HG03045 (cell line): ENCODE measurements around the gene RAB11B.
"Not testable (repeated sequence)": the region's sequence is repeated elsewhere in the genome, so short reads cannot be mapped to it uniquely, and the experiment has no call there.

Experiments used
- ATAC-seq: cut with Tn5 transposase; IDR thresholded peaks from one replicate; pipeline ENCODE4 v1.9.1; 2021; ENCODE audit warnings: mild to moderate bottlenecking, moderate library complexity; ENCODE audit not compliant: unreplicated experiment

Gene RAB11B

GRCh38 chr19:8393192-8393870 is 3.2 kb downstream of the RAB11B start:
- no peak for ATAC-seq

GRCh38 chr19:8393871-8394250 is 3.7 kb downstream of the RAB11B start:
- no peak for ATAC-seq

- ATAC-seq = no peak
Measured at GRCh38 chr19:8395621-8396082, 5.5 kb downstream of the RAB11B start.

GRCh38 chr19:8396185-8396562 is 6.0 kb downstream of the RAB11B start:
- no peak for ATAC-seq

GRCh38 chr19:8396563-8397203 is 6.5 kb downstream of the RAB11B start:
- no peak for ATAC-seq

- ATAC-seq = no peak
Measured at GRCh38 chr19:8397271-8397670, 7.1 kb downstream of the RAB11B start.

GRCh38 chr19:8397746-8398310 is 7.7 kb downstream of the RAB11B start:
- ATAC-seq = no peak

- ATAC-seq = no peak
Measured at GRCh38 chr19:8398311-8398771, 8.2 kb downstream of the RAB11B start.

- no peak for ATAC-seq
Measured at GRCh38 chr19:8399681-8400188, 9.6 kb downstream of the RAB11B start.

- no peak for ATAC-seq
Measured at GRCh38 chr19:8401981-8402411, 11.8 kb downstream of the RAB11B start.

GRCh38 chr19:8403098-8403819 is 13.1 kb downstream of the RAB11B start:
- no peak for ATAC-seq

- no peak for ATAC-seq
Measured at GRCh38 chr19:8403820-8404109, 13.6 kb downstream of the RAB11B start.

GRCh38 chr19:8404391-8405151 is 14.4 kb downstream of the RAB11B start:
- ATAC-seq = no peak

GRCh38 chr19:8410718-8411117 is 20.6 kb downstream of the RAB11B start:
- not testable (repeated sequence) for ATAC-seq

- peak; percentile 99 for ATAC-seq
Measured at GRCh38 chr19:8412783-8413628, 22.8 kb downstream of the RAB11B start, which contains the start of gene MARCHF2. Gene MARCHF2 (plus strand): TSS chr19:8413305. CDS start chr19:8421841, 8,536 bp downstream.

GRCh38 chr19:8413629-8413995 is 23.5 kb downstream of the RAB11B start:
- ATAC-seq = no peak

GRCh38 chr19:8416796-8417195 is 26.6 kb downstream of the RAB11B start:
- ATAC-seq = no peak

GRCh38 chr19:8421484-8422461 is 31.6 kb downstream of the RAB11B start:
- ATAC-seq = no peak

- no peak for ATAC-seq
Measured at GRCh38 chr19:8423817-8424223, 33.7 kb downstream of the RAB11B start.
